Activated naive CD4-positive, alpha-beta T cell (primary cell): ENCODE results near the gene UHRF2.
"Not testable (repeated sequence)": the region's sequence is repeated elsewhere in the genome, so short reads cannot be mapped to it uniquely, and the experiment has no call there.

ENCODE experiments used
- DNase-seq, 4 experiments: peaks; one replicate each; lab custom pipeline; 2025; lab: John Stamatoyannopoulos, UW

Gene UHRF2

DNA sequence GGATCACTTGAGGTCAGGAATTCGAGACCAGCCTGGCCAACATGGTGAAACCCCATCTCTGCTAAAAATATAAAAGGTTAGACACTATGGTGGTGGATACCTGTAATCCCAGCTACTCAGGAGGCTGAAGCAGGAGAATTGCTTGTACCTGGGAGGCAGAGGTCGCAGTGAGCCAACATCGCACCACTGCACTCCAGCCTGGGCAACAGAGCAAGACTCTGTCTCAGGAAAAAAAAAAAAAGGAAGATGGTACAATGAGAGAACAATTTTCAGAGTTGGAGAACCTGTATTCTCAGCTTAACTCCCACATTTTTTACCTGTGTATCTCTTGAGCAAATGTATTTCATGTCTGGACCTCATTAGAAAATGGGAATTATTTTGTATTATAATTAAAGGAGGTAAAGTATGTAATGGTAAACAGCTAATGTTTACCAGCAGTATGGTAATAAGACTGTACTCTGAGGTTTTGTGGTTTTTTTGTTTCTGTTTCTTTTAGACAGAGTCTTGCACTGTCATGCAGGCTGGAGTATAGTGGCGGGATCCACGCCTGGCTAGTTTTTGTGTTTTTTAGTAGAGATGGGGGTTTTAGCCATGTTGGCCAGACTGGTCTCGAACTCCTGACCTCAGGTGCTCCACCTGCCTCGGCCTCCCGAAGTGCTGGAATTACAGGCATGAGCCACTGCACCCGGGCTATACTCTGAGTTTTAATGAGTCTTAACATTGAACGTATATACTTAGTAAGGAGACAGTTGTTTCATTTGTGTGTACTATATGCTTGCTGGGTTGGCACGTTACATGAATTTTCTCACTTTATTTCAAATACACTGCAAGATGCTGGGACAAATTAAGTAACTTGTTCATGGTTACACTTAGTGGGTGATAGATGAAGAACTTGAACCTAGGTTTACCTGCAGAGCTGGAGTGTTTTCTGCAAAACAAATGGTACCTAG, 16.2 kb downstream of the UHRF2 start:
- no peak for DNase-seq

DNA sequence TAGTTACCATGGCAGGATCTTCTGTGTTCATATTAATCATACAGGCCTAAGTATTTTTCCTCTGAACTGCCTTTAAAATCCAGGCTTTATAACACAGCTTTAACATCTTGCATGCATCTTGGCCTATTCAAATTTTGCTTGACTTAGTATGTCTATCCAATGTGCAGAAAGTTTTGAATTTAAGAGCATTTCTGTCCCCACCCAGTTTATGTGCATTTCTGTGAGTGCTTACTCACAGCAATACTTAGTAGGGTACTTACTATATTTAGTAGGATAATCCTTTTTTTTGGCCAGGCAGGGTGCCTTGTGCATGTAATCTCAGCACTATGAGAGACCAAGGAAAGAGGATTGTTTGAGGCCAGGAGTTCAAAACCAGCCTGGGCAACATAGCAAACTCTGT, 18.0 kb downstream of the UHRF2 start:
- DNase-seq = no peak

DNA sequence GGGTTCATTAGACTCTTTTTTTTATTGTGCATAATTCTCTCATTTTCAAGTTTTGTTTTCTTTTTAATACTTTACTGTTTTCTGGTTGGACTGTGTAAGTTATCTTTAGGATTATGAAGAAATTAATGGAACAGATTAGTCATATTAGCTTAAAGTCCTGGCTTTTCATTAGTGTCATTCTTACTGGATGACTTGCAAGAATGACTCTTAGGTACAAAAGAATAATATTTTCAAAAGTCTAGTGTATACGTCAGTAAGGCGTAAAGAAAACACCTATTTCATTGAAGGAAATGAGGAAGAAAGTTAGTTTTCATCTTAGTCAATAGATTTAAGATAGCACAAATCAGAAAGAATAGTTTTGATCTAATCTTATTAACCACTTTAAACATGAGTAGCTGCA, 20.4 kb downstream of the UHRF2 start:
- no peak for DNase-seq

DNA sequence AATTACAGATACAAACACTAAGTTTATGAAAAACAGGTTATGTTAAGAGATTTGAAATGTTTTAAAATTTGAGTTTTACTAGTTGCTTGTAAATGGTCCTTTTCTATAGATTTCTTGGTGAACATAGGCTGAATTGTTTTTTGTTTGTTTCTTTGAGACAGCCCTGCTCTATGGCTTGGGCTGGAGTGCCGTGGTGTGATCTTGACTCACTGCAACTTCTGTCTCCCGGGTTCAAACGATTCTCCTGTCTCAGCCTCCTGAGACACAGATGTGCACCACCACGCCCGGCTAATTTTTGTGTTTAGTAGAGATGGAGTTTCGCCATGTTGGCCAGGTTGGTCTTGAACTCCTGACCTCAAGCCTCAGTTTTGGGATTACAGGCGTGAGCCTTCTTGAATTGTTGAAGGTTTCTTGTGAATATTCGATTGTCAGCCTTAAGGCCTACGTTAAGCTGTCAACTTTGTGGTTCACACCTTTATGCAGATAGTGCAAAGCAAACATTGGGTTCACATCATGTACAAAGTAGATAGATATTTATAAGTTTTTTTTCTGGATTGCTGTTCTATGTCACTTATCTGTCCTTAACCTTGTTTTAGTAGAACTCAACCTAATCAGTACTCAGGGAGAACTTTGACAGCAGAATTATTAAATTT, 26.2 kb downstream of the UHRF2 start:
- no peak for DNase-seq

DNA sequence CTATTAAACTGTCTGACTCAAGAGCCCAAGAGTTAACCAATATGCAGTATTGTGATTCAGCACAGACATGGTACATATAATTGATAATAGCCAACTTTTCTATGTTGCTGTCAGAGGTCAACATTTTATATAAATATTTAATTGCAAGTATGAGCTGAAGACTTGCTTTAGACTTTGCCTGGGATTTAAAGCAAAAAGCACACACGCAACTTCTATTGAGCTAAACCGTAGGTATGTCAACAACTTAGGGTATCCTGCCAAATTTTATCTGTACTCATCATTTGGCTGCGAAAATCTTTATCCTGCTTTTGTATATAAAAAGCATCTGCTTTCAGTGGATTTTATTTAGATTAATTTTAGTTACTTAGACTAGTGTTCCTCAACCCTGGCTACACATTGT, 27.4 kb downstream of the UHRF2 start:
- DNase-seq = no peak

DNA sequence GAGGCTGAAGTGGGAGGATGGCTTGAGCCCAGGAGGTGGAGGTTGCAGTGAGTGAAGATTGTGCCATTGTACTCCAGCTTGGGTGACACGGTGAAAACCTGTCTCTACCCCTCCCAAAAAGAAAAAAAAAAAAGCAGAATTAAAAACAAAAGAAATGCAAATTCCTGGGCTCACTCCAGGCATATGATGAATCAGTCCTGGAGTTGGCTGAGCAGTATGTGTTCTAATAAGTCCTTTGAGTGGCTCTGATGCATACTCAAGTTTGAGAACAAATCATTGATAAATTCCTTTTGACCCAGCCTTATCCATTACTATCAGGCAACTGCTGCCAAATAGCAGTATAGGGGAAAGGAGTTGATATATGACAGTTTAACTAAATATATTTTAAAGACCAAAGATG, 28.3 kb downstream of the UHRF2 start:
- no peak for DNase-seq

DNA sequence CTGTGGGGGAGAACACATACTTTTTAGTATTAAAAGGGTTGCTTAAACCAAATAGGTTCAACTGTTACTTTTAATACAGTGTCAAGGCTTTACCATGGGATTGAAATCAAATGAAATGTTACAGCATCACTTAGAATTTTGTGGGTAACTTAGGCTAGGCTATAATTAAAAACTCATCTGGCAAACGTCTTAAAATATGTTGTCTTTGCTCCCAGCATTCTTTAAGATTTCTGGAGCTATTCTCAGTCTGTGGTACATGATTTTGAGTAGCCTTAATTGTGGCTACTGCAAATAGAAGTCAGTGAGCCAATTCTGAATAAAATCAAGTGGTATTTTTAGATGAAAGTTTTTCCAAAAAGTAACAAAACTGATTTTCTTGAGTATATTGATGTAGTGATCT, 30.7 kb downstream of the UHRF2 start:
- no peak for DNase-seq

DNA sequence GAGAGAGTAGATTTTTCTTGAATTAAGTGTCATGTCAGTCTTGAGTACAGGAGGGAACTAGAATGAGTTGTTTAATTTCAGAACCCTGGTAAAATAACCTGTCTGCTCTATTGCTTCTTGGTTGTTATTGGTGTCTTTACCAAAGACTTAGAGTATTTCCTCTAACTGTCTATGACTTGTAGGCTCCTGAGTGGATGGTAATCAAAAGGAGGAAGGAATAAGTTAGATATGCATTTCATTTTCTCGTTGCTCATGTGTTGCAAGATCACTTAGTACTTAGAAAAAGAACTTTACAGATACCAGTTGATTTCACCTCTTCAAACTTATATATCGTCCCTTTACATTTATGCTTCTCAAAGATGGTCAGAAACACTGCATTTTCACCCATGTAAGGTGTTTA, 31.1 kb downstream of the UHRF2 start:
- DNase-seq = no peak

DNA sequence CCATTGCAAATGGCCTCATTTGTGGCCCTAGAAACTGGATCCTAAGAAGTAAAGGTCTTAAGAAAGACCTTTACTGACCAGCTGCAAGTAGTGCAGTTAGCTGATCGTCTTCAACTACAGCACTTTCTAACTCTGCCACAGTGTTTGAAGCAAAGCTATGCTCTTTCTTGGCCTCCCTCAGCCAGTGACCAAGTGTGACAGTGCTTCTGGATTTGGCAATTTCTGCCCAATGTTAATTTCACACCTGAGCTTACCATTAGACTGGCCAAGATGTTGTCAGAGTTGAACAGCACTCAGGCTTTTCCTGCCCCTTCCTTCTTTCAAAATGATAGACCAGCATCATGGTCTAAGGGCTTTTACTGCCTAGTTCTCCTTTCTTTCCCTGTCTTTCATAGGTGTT, 36.1 kb downstream of the UHRF2 start:
- no peak for DNase-seq

DNA sequence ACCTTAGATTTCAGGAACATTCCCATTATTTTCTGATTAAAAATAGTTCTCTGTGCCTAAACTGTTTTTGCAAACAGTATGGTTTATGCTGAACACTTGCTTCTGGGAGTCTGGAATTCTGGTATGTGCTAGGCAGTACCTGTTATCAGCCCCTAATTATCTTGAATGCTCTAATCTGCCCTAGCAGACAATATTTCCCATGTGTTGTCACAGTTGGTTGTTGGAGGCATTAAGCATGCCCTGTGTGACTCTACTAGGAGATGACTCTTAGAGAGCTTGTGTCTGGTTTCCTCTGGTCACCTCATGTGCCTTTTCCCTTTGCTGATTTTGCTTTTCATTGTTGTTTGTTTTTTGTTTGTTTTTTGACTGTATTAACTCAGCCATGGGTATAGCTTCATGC, 36.6 kb downstream of the UHRF2 start:
- DNase-seq = no peak

DNA sequence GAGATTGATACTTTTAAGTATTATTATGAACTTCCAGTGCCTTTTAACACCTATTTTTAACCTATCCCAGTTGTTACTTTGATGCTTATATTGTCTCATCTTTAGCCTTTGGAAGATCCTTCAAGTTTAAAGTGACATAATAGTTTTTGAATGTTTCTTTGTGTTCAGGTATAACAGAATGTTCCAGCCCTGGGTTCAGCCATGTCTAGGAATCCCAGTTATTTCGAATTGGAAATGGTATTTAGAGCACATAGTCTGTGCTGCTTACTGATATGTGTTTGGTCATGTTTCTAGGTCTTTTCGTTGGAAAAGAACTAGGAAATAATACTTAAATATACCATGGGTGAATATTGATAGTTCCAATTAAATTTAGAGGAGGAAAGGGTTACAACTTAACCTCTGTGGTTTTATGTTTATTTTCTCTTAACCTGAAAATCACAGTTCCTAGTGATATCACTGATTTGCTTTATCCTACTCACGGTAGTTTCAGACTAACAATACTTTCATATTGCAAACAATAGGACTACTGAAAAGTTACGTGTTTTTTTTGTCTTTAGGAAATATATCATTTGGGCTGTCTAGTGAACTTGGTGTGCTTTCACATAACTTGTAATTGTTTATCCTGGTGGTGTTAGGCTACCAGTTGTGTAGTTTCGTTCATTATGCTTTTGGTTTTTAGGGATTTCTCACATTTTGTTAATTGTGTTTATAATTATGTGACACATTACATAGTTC, 37.8 kb downstream of the UHRF2 start:
- no peak for DNase-seq

DNA sequence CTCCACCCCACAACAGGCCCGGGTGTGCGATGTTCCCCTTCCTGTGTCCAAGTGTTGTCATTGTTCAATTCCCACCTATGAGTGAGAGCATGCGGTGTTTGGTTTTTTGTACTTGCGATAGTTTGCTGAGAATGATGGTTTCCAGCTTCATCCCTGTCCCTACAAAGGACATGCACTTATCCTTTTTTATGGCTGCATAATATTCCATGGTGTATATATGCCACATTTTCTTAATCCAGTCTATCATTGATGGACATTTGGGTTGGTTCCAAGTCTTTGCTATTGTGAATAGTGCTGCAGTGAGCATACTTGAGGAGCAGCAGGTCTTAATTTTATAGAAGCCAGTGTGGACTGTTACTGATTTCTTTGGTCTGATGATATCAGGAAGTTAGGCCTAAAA, 42.3 kb downstream of the UHRF2 start:
- not testable (repeated sequence) for DNase-seq

DNA sequence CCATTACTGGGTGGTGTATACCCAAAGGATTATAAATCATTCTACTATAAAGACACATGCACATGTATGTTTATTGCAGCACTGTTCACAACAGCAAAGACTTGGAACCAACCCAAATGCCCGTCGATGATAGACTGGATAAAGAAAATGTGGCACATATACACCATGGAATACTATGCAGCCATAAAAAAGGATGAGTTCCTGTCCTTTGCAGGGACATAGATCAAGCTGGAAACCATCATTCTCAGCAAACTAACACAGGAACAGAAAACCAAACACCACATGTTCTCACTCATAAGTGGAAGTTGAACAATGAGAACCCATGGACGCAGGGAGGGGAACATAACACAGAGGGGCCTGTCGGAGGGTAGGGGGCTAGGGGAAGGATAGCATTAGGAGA, 45.7 kb downstream of the UHRF2 start:
- not testable (repeated sequence) for DNase-seq

DNA sequence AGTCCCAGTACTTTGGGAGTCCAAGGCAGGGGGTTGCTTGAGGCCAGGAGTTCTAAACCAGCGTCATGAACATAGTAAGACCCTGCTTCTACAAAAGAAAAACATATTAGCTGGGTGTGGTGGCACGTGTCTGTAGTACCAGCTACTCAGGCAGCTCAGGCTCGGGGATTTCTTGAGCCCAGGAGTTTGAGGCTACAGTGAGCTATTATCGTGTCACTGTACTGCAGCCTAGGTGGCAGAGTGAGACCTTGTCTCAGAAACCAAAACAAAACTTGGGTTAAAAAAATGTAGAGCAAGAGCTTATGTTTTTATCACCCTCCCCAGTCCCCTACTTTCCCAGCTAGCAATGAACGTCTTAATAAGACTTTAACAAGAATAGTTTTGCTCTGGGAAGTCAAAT, 46.7 kb downstream of the UHRF2 start:
- DNase-seq = no peak

DNA sequence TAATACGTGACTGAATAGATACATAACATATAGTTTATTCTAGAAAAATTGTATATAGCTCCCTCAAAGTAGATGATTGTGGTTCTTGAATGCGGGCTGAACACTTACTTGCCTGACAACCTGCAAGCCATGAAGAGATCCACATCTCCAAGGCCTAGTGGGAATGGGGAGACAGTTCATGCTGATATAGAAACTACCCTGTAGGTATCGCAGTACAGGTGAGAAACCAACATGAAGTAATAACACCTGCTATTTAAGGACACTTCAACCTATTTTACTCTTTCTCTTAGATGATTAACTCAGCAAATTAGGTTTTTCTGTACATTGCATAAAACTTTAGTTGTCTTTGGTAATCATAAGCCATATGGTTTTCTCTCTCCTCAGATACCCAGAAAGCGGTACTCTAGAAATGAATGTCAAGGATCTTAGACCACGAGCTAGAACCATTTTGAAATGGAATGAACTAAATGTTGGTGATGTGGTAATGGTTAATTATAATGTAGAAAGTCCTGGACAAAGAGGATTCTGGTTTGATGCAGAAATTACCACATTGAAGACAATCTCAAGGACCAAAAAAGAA, 47.3 kb downstream of the UHRF2 start:
- no peak for DNase-seq

DNA sequence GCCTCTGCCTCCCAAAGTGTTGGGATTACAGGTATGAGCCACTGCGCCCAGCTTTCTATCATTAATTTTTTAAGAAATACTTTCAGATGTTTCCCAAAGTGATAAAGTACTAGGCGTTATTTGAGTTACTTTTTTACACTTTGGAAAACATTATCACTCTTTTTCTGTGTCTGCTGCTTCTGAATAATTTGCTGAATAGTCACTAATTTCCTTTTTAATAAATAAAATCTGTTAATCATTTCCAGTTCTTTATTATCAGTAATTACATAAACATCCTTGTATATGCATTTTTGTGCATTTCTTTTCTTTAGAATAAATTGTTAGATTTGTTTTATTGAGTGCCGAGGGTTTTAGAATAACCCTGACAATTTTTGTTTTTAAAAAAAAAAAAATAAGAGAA, 48.6 kb downstream of the UHRF2 start:
- DNase-seq = no peak

DNA sequence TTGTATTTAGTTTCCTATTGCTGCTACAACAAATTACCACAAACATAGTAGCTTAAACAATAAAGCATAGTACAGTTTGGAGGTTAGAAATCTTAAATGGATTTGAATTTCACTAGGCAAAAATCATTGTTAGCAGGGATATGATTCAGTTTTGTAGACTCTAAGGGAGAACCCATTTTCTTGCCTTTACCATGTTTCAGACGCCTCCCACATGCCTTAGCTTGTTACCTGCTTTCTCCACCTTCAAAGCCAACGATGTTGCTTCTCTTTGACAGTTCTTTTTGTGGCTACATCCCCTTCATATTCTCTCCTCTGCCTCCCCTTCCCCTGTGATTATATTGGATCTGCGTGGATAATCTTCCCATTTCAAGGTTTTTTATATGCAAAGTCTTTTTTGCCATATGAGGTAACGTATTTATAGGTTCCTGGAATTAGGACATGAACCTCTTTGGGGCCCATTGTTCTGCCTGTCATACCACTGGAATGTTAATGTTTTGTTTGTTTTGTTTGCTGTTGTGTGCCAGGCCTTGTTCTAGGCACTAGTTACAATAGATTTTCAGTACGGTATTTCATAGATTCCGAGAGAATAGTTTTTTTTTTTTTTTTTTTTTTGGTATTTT, 54.1 kb downstream of the UHRF2 start:
- DNase-seq = no peak

DNA sequence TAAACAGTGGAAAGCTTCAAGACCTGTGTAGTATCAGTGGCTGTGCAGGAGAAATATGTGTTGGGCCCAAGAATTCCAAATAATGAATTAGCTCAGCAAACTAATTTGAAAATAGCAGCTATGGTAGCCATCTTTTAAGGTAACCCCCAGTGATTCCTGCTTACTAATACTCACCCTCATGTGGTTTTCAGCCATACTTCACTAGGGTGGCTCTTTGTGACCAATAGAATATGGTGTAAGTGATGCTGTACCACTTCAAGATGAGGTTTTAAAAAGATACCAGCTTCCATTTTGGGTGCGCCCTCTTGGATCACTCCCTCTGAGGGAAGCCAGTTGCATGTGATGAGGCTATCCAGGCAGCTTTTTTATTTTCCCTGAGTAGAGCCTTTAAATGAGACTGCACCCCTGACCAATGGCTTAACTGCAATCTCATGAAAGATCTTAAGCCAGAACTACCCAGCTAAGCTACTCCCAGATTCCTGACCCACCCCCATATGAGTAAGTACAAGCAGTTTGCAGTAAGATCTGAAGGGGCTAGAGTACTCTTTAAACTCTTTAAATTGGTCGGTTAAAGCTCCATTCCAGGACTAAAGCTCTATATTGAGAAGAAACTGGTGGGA, 58.3 kb downstream of the UHRF2 start:
- no peak for DNase-seq

DNA sequence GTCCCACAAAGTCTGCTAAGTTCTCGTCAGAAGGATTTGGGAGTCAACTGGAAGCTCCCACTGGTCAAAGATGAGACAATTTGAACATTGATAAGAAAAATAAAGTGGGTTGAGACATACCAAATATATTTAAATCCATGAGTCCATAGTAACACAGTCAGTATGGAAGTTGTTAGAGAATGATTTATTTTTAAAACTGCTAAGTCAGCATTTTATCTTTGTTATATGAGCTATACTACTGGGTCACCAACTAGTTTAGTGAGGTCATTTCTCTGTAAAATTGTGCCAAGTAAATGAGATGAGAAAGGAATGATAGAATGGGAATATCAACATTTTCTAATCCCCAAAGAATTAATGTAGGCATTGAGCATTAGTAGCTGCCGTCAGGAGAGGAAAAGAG, 60.2 kb downstream of the UHRF2 start:
- DNase-seq = no peak

DNA sequence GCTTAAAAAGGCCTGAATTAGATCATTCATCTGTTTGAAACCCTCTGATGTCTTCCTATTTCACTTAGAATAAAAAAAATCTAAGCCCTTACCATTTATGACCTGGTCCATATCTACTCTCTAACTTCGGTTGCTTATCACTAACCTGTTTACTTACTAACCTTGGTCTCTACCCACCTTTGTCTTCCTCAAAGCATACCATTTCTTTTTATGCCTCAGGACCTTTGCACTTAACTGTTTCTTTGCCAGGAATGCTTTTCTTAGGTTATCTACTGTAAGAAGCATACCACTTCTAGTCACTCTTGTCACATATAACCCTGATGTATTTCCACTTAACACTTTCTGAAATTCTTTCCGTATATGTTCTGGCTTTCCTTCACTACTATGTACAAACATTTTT, 67.0 kb downstream of the UHRF2 start:
- DNase-seq = no peak

DNA sequence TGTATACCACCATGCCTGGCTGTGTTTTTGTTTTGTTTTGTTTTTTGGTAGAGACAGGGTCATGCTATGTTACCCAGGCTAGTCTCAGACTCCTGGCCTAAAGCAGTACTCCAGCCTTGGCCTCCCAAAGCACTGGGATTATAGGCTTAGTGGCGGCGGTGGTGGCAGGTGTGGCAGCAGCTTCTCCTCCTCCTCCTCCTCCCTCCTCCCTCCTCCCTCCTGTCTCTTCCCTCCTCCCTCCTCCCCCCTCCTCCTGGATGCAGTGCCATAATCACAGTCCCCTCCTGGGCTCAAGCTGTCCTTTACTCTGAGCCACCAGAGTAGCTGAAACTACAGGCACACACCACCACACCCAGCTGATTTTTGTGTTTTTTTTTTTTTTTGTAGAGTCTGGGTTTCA, 71.2 kb downstream of the UHRF2 start:
- DNase-seq = no peak

DNA sequence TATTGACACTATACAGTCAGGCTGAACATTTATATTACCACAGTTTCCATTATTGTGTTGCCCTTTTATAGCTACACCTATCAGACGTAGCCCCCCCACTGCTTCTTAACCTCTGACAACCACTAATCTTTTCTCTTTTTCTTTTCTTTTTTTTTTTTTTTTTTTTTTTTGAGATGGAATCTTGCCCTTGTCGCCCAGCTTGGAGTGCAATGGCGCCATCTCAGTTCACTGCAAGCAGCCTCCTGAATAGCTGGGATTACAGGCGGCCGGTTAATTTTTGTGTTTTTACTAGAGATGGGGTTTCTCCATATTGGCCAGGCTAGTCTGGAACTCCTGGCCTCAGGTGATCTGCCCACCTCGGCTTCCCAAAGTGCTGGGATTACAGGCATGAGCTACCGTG, 75.4 kb downstream of the UHRF2 start:
- no peak for DNase-seq
